Thyroid gland (tissue), 4 donors: Measurements from ENCODE around the gene SVIP. TPM values are rescaled to one million over a fixed set of nuclear protein-coding genes. Genes with fewer than 3 reads are reported as not detected.
A peak's percentile ranks its signal among the peaks of the same experiment; 100 is the strongest.

Source experiments
- DNase-seq, 2 donors: peaks; one replicate each; pipeline ENCODE4 v3.0.0-alpha.2; 2019
- H3K27ac ChIP-seq, 3 donors: fragments of 200-600 bp; sonication (generic); 1 replicate in 2 of 3; 2 replicates in 1 of 3; pipeline ENCODE4 v1.5.1; 2016 to 2019; ENCODE audit warnings: mild to moderate bottlenecking in 1 of 3, moderate library complexity in 1 of 3
- H3K27me3 ChIP-seq: fragments of 200-600 bp; sonication (generic); one replicate; pipeline ENCODE4 v1.5.1; 2019
- H3K36me3 ChIP-seq, 2 donors: fragments of 200-600 bp; sonication (generic); one replicate each; pipeline ENCODE4 v1.5.1; 2016 to 2019
- H3K4me1 ChIP-seq, 2 donors: fragments of 200-600 bp; sonication (generic); one replicate each; pipeline ENCODE4 v1.5.1; 2017 to 2019
- H3K4me3 ChIP-seq, 3 donors: fragments of 200-600 bp; sonication (generic); replicated peaks in 1 of 3; 1 replicate in 2 of 3; 2 replicates in 1 of 3; pipeline ENCODE4 v1.5.1; 2016; ENCODE audit warnings: mild to moderate bottlenecking in 1 of 3
- H3K9me3 ChIP-seq: fragments of 200-600 bp; sonication (generic); one replicate; pipeline ENCODE4 v1.5.1; 2017
- POLR2A ChIP-seq, 2 donors: fragments of 450-650 bp; IDR thresholded peaks; one replicate each; pipeline ENCODE4 v1.6.1; 2017; ENCODE audit warnings: antibody characterized with exemption in 2 of 2, mild to moderate bottlenecking in 2 of 2, moderate library complexity in 1 of 2
- WGBS, 2 donors: methylation state at CpG; one replicate each; pipeline ENCODE4 v1.1.5; 2017; 5-methylcytosine and 5-hydroxymethylcytosine counted together
- intact Hi-C: fragments of 100-400 bp; cut with DNase I; formaldehyde crosslinking; loops from one replicate; pipeline ENCODE4 v1.15.1; 2023
- total RNA-seq, 4 donors: library from RNA; depleted of rRNA; stranded (reverse); fragments of >200 nt; gene quantifications; one replicate each; pipeline ENCODE4 v1.2.3, GENCODE V29; 2016
- TF ChIP-seq, protein P1 (sequence below), 6 experiments: fragments of 200-600 bp in 3 of 6; fragments of 450-650 bp in 3 of 6; sonication (generic) in 3 of 6; IDR thresholded peaks; one replicate each; pipeline ENCODE4 v1.5.1; 2016 to 2019; ENCODE audit warnings: antibody characterized with exemption in 6 of 6, mild to moderate bottlenecking in 2 of 6, inconsistent platforms in 1 of 6, moderate library complexity in 1 of 6

SVIP gene
- total RNA-seq, 4 donors from 2014 or later, result 20.4 to 30.6 (median 29.2) TPM

DNA sequence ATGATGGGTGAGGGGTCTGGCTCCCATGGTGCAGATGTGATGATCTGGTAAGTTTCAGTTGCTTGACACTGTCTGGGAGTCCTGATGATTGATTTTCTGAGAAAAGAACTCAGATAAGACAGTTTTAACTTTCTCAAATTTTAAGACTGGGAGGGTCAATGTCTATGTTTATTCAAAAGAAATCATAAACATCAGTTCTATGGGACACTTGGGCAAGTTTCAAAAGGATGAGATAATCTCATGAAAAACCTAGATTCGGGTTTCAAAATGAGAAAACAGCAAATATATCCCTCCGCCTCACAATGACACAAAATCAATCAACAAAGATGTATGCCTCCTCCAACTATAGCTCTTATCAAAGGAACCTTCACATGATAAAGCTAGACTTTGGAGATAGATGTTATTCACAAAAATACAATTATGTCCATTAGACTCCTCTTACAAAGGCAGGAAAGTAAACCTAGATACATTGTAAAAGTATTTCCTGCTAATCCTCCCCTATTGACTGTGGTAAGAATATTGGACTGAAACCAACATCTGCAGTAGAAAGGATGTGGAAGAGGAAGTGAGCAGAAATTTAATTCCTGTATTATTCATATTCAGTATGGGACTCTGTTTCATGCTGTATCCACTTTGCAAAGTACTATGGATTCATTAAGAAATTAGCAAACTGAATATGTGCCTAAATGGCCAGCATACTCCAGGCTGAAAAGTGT is 21.6 kb downstream of the SVIP start:
- Histone ChIP-seq H3K27me3 (no peaks in the 10 kb centered on the region), H3K4me1 (peaks cover 7 to 8% of the 10 kb centered on the region in 2 donors), H3K4me3 (no peak overlapping the region), H3K36me3 (no peaks in the 10 kb centered on the region), H3K9me3 (no peaks in the 10 kb centered on the region), H3K27ac (peak overlapping the region in 1 of 3 donors; percentile 6)
- no peak for DNase-seq
- TF ChIP-seq, protein P1, sequence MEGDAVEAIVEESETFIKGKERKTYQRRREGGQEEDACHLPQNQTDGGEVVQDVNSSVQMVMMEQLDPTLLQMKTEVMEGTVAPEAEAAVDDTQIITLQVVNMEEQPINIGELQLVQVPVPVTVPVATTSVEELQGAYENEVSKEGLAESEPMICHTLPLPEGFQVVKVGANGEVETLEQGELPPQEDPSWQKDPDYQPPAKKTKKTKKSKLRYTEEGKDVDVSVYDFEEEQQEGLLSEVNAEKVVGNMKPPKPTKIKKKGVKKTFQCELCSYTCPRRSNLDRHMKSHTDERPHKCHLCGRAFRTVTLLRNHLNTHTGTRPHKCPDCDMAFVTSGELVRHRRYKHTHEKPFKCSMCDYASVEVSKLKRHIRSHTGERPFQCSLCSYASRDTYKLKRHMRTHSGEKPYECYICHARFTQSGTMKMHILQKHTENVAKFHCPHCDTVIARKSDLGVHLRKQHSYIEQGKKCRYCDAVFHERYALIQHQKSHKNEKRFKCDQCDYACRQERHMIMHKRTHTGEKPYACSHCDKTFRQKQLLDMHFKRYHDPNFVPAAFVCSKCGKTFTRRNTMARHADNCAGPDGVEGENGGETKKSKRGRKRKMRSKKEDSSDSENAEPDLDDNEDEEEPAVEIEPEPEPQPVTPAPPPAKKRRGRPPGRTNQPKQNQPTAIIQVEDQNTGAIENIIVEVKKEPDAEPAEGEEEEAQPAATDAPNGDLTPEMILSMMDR (IDR thresholded peaks at IDR 0.05), result no peak
- no peak for TF ChIP-seq POLR2A (IDR thresholded peaks at IDR 0.05)
- intact Hi-C loops, result no loop called here
- WGBS, 2 donors, result 73 to 82% methylated on average over 2 of the region's 2 CpGs

DNA sequence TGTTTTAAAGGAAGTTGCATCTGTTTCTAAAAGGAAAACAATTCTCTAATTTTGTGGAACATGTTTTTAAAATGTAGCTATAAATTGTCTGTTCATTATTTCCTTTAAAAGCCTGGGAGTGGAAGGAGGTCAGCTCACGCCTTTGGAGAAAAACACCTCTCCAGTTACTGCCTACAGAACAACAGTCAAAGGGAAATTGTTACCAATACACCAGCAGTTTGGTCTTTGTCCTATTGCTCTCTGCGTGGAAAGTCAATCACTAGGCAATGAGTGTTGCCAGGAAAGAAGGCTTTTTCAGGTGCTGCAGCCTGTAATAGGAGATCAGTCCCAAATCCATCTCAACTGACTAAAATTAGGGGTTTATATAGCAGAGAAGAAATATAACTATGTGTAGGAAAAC is 22.2 kb downstream of the SVIP start:
- Histone ChIP-seq H3K36me3 (no peaks in the 10 kb centered on the region), H3K4me1 (peaks cover 7 to 8% of the 10 kb centered on the region in 2 donors), H3K4me3 (no peak overlapping the region), H3K27me3 (no peaks in the 10 kb centered on the region), H3K27ac (no peak overlapping the region), H3K9me3 (no peaks in the 10 kb centered on the region)
- intact Hi-C loops, result no loop called here
- WGBS, 2 donors, result 77 to 79% methylated on average over 2 of the region's 2 CpGs
- TF ChIP-seq POLR2A (IDR thresholded peaks at IDR 0.05), result no peak
- TF ChIP-seq, protein P1 (IDR thresholded peaks at IDR 0.05), result no peak
- no peak for DNase-seq

DNA sequence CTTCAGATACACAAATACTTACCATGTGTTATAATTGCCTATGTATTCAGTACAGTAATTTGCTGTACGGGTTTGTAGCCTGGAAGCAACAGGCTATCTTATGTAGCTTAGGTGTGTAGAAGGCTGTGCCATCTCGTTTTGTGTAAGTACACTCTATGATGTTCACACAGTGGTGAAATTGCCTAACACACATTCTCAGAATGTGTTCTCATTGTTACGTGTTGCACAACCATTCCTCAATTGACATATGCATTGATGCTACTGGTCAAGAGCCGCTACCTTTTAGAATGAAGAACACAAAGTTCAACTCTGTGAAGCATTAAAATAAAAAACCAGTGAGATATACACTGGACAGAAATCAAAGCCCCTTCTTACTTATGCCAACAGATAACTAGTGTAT is 26.7 kb downstream of the SVIP start:
- Histone ChIP-seq H3K27me3 (no peaks in the 10 kb centered on the region), H3K4me1 (no peaks in the 10 kb centered on the region), H3K27ac (no peak overlapping the region), H3K9me3 (no peaks in the 10 kb centered on the region), H3K36me3 (no peaks in the 10 kb centered on the region), H3K4me3 (no peak overlapping the region)
- TF ChIP-seq, protein P1 (IDR thresholded peaks at IDR 0.05), result no peak
- TF ChIP-seq POLR2A (IDR thresholded peaks at IDR 0.05), result no peak
- 85 to 94% methylated on average over 4 of the region's 4 CpGs for WGBS, 2 donors
- DNase-seq, result no peak
- intact Hi-C loops, result no loop called here

DNA sequence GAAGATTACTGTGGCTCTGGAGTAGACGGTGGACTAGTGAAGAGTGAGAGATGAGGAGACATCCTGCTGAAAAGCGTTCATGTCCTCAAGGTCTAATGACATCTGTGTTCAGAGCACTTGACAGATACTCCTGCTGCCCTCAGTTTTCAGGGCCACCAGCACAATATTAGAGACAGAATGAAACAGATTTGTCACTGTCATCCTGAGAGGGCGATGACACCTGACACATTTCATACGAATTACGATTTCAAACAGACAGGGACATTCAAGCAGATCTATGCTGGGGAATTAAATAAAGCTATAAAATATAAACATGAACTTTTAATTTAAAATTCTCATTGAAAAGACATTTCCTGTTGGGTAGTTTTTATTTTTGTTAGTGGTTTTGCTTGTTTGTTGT is 29.1 kb downstream of the SVIP start:
- Histone ChIP-seq H3K9me3 (no peaks in the 10 kb centered on the region), H3K4me1 (no peaks in the 10 kb centered on the region), H3K4me3 (no peak overlapping the region), H3K27me3 (no peaks in the 10 kb centered on the region), H3K27ac (no peak overlapping the region), H3K36me3 (no peaks in the 10 kb centered on the region)
- intact Hi-C loops, result no loop called here
- no peak for DNase-seq
- TF ChIP-seq POLR2A (IDR thresholded peaks at IDR 0.05), result no peak
- TF ChIP-seq, protein P1 (IDR thresholded peaks at IDR 0.05), result no peak
- WGBS, 2 donors, result 61 to 79% methylated on average over 5 of the region's 5 CpGs

DNA sequence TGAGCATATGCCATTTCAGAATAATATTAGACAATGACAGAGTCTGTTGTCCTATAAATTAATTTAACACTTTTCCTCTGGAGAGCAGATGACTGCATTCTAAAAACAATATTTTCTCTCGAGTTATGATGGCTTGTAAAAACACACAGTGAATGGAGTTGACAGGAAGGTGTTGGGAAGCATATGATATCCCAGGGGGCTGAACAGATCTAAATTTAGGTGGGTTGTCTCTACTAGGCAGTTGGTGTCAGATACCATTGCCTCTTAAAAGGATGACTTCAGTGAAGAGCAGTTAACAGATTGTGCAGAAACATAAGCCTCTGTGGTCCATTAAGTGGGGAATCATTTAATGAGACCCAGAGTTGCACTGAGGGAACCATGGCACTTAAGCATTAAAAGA is 30.7 kb downstream of the SVIP start:
- H3K4me3 ChIP-seq, result no peak overlapping the region
- no peaks in the 10 kb centered on the region for H3K36me3 ChIP-seq
- WGBS, 2 donors, result 51 to 57% methylated on average over 1 of the region's 1 CpG
- DNase-seq, result no peak
- H3K27me3 ChIP-seq, result no peaks in the 10 kb centered on the region
- no peaks in the 10 kb centered on the region for H3K4me1 ChIP-seq
- H3K27ac ChIP-seq, result no peak overlapping the region
- intact Hi-C loops, result no loop called here
- TF ChIP-seq POLR2A (IDR thresholded peaks at IDR 0.05), result no peak
- TF ChIP-seq, protein P1 (IDR thresholded peaks at IDR 0.05), result no peak
- H3K9me3 ChIP-seq, result no peaks in the 10 kb centered on the region
